ENCODE results near the gene SERP2. TPM values are rescaled to one million over a fixed set of nuclear protein-coding genes. Genes with fewer than 3 reads are reported as not detected.

Gene SERP2
- total RNA-seq, 1 experiment from 2014 or later, result not detected

- no peak overlapping the region for H2AFZ ChIP-seq (ENCODE audit: low read length)
- H3K4me1 ChIP-seq (ENCODE audit: low read length), result peaks cover 5% of the 10 kb centered on the region
- no peak overlapping the region for H3K27ac ChIP-seq (ENCODE audit: low read length)
- no peaks in the 10 kb centered on the region for H3K9me2 ChIP-seq (replicated peaks; ENCODE audit: insufficient read depth, low read length)
- peaks cover 7% of the 10 kb centered on the region for H3K36me3 ChIP-seq (ENCODE audit: insufficient read depth, low read length)
- no peak overlapping the region for H3K4me3 ChIP-seq (ENCODE audit: low read length)
- 0 out of 2 replicates have a peak, but pooled peaks cover 4% of the 10 kb centered on the region for H4K20me1 ChIP-seq (ENCODE audit: insufficient read depth, low read depth, low read length)
- H3K9me3 ChIP-seq (ENCODE audit: low read length), result no peaks in the 10 kb centered on the region
- no peaks in the 10 kb centered on the region for H3K79me2 ChIP-seq (ENCODE audit: low read length)
- DNase-seq, result no peak
- H3K27me3 ChIP-seq (ENCODE audit: low read length), result no peaks in the 10 kb centered on the region
- no peak overlapping the region for H3K9ac ChIP-seq (ENCODE audit: low read length)
- H3K4me2 ChIP-seq (ENCODE audit: low read depth, low read length, poor library complexity, severe bottlenecking), result no peak overlapping the region
Observed at GRCh38 chr13:44429311-44429710, 55.7 kb downstream of the SERP2 start.

GRCh38 chr13:44431150-44431549, 57.5 kb downstream of the SERP2 start:
- Histone ChIP-seq H3K9me3 (ENCODE audit: low read length) (no peaks in the 10 kb centered on the region), H4K20me1 (ENCODE audit: insufficient read depth, low read depth, low read length) (0 out of 2 replicates have a peak, but pooled peaks cover 4% of the 10 kb centered on the region), H3K9ac (ENCODE audit: low read length) (no peak overlapping the region), H3K4me3 (ENCODE audit: low read length) (no peak overlapping the region), H3K4me2 (ENCODE audit: low read depth, low read length, poor library complexity, severe bottlenecking) (no peak overlapping the region), H3K9me2 (replicated peaks; ENCODE audit: insufficient read depth, low read length) (no peaks in the 10 kb centered on the region), H3K27ac (ENCODE audit: low read length) (no peak overlapping the region), H3K27me3 (ENCODE audit: low read length) (no peaks in the 10 kb centered on the region), H3K4me1 (ENCODE audit: low read length) (peaks cover 14% of the 10 kb centered on the region), H3K79me2 (ENCODE audit: low read length) (no peaks in the 10 kb centered on the region), H3K36me3 (ENCODE audit: insufficient read depth, low read length) (peaks cover 9% of the 10 kb centered on the region), H2AFZ (ENCODE audit: low read length) (no peak overlapping the region)
- no peak for DNase-seq

GRCh38 chr13:44432650-44433049, 59.0 kb downstream of the SERP2 start:
- no peak overlapping the region for H3K27ac ChIP-seq (ENCODE audit: low read length)
- H3K27me3 ChIP-seq (ENCODE audit: low read length), result no peaks in the 10 kb centered on the region
- no peaks in the 10 kb centered on the region for H3K79me2 ChIP-seq (ENCODE audit: low read length)
- H3K9me3 ChIP-seq (ENCODE audit: low read length), result no peaks in the 10 kb centered on the region
- peaks cover 9% of the 10 kb centered on the region for H3K36me3 ChIP-seq (ENCODE audit: insufficient read depth, low read length)
- H3K4me1 ChIP-seq (ENCODE audit: low read length), result peaks cover 26% of the 10 kb centered on the region
- DNase-seq, result no peak
- H3K4me3 ChIP-seq (ENCODE audit: low read length), result no peak overlapping the region
- H3K9ac ChIP-seq (ENCODE audit: low read length), result no peak overlapping the region
- no peaks in the 10 kb centered on the region for H3K9me2 ChIP-seq (replicated peaks; ENCODE audit: insufficient read depth, low read length)
- no peak overlapping the region for H3K4me2 ChIP-seq (ENCODE audit: low read depth, low read length, poor library complexity, severe bottlenecking)
- H4K20me1 ChIP-seq (ENCODE audit: insufficient read depth, low read depth, low read length), result 0 out of 2 replicates have a peak, but pooled peaks cover 4% of the 10 kb centered on the region
- H2AFZ ChIP-seq (ENCODE audit: low read length), result no peak overlapping the region

- no peaks in the 10 kb centered on the region for H3K9me3 ChIP-seq (ENCODE audit: low read length)
- peak overlapping the region; percentile 79 for H3K4me2 ChIP-seq (ENCODE audit: low read depth, low read length, poor library complexity, severe bottlenecking)
- peaks cover 9% of the 10 kb centered on the region for H3K36me3 ChIP-seq (ENCODE audit: insufficient read depth, low read length)
- no peaks in the 10 kb centered on the region for H3K27me3 ChIP-seq (ENCODE audit: low read length)
- no peak overlapping the region for H2AFZ ChIP-seq (ENCODE audit: low read length)
- H3K27ac ChIP-seq (ENCODE audit: low read length), result no peak overlapping the region
- 0 out of 2 replicates have a peak, but pooled peaks cover 4% of the 10 kb centered on the region for H4K20me1 ChIP-seq (ENCODE audit: insufficient read depth, low read depth, low read length)
- no peak for DNase-seq
- no peak overlapping the region for H3K9ac ChIP-seq (ENCODE audit: low read length)
- H3K4me3 ChIP-seq (ENCODE audit: low read length), result peak overlapping the region; percentile 73; the same call in 1 of the 2 replicates
- no peaks in the 10 kb centered on the region for H3K9me2 ChIP-seq (replicated peaks; ENCODE audit: insufficient read depth, low read length)
- H3K79me2 ChIP-seq (ENCODE audit: low read length), result no peaks in the 10 kb centered on the region
- peaks cover 29% of the 10 kb centered on the region for H3K4me1 ChIP-seq (ENCODE audit: low read length)
Observed at GRCh38 chr13:44433863-44434765, 60.5 kb downstream of the SERP2 start.

GRCh38 chr13:44434766-44435141, 61.1 kb downstream of the SERP2 start:
- Histone ChIP-seq H3K36me3 (ENCODE audit: insufficient read depth, low read length) (peaks cover 9% of the 10 kb centered on the region), H3K9me3 (ENCODE audit: low read length) (no peaks in the 10 kb centered on the region), H3K4me2 (ENCODE audit: low read depth, low read length, poor library complexity, severe bottlenecking) (peak overlapping the region; percentile 79), H2AFZ (ENCODE audit: low read length) (no peak overlapping the region), H3K27me3 (ENCODE audit: low read length) (no peaks in the 10 kb centered on the region), H3K4me3 (ENCODE audit: low read length) (peak overlapping the region; percentile 73), H3K9ac (ENCODE audit: low read length) (peak overlapping the region; percentile 53), H3K9me2 (replicated peaks; ENCODE audit: insufficient read depth, low read length) (no peaks in the 10 kb centered on the region), H4K20me1 (ENCODE audit: insufficient read depth, low read depth, low read length) (0 out of 2 replicates have a peak, but pooled peaks cover 4% of the 10 kb centered on the region), H3K4me1 (ENCODE audit: low read length) (peaks cover 29% of the 10 kb centered on the region), H3K79me2 (ENCODE audit: low read length) (no peaks in the 10 kb centered on the region), H3K27ac (ENCODE audit: low read length) (no peak overlapping the region)
- no peak for DNase-seq

- peak overlapping the region; percentile 73 for H3K4me3 ChIP-seq (ENCODE audit: low read length)
- DNase-seq, result peak; percentile 97
- H3K9me3 ChIP-seq (ENCODE audit: low read length), result no peaks in the 10 kb centered on the region
- H3K4me1 ChIP-seq (ENCODE audit: low read length), result peaks cover 29% of the 10 kb centered on the region
- peaks cover 9% of the 10 kb centered on the region for H3K36me3 ChIP-seq (ENCODE audit: insufficient read depth, low read length)
- H3K9ac ChIP-seq (ENCODE audit: low read length), result peak overlapping the region; percentile 74
- H4K20me1 ChIP-seq (ENCODE audit: insufficient read depth, low read depth, low read length), result 0 out of 2 replicates have a peak, but pooled peaks cover 4% of the 10 kb centered on the region
- no peaks in the 10 kb centered on the region for H3K9me2 ChIP-seq (replicated peaks; ENCODE audit: insufficient read depth, low read length)
- peak overlapping the region; percentile 79 for H3K4me2 ChIP-seq (ENCODE audit: low read depth, low read length, poor library complexity, severe bottlenecking)
- peak overlapping the region; percentile 67 for H2AFZ ChIP-seq (ENCODE audit: low read length)
- no peaks in the 10 kb centered on the region for H3K79me2 ChIP-seq (ENCODE audit: low read length)
- H3K27me3 ChIP-seq (ENCODE audit: low read length), result no peaks in the 10 kb centered on the region
- peak overlapping the region; percentile 49; the same call in 1 of the 2 replicates for H3K27ac ChIP-seq (ENCODE audit: low read length)
Observed at GRCh38 chr13:44435142-44435918, 61.7 kb downstream of the SERP2 start.

GRCh38 chr13:44435919-44436510, 62.4 kb downstream of the SERP2 start:
- 0 out of 2 replicates have a peak, but pooled peaks cover 4% of the 10 kb centered on the region for H4K20me1 ChIP-seq (ENCODE audit: insufficient read depth, low read depth, low read length)
- peak overlapping the region; percentile 79 for H3K4me2 ChIP-seq (ENCODE audit: low read depth, low read length, poor library complexity, severe bottlenecking)
- peak overlapping the region; percentile 74 for H3K9ac ChIP-seq (ENCODE audit: low read length)
- H3K36me3 ChIP-seq (ENCODE audit: insufficient read depth, low read length), result peaks cover 9% of the 10 kb centered on the region
- peak overlapping the region; percentile 49; the same call in 1 of the 2 replicates for H3K27ac ChIP-seq (ENCODE audit: low read length)
- H3K4me1 ChIP-seq (ENCODE audit: low read length), result peaks cover 29% of the 10 kb centered on the region
- peak; percentile 44 for DNase-seq
- H2AFZ ChIP-seq (ENCODE audit: low read length), result peak overlapping the region; percentile 67; the same call in 1 of the 2 replicates
- H3K4me3 ChIP-seq (ENCODE audit: low read length), result peak overlapping the region; percentile 73
- H3K79me2 ChIP-seq (ENCODE audit: low read length), result no peaks in the 10 kb centered on the region
- H3K27me3 ChIP-seq (ENCODE audit: low read length), result no peaks in the 10 kb centered on the region
- no peaks in the 10 kb centered on the region for H3K9me3 ChIP-seq (ENCODE audit: low read length)
- H3K9me2 ChIP-seq (replicated peaks; ENCODE audit: insufficient read depth, low read length), result no peaks in the 10 kb centered on the region
